Limb (tissue), 2 donors: ENCODE data around the gene GIPC2.
A peak's percentile ranks its signal among the peaks of the same experiment; 100 is the strongest.
"Not testable (repeated sequence)": the region's sequence is repeated elsewhere in the genome, so short reads cannot be mapped to it uniquely, and the experiment has no call there.

Experiments used
- DNase-seq, 2 donors: peaks; one replicate each; pipeline ENCODE4 v3.0.0-alpha.2; 2016; ENCODE audit errors: extremely low spot score in 2 of 2

Gene GIPC2

DNA sequence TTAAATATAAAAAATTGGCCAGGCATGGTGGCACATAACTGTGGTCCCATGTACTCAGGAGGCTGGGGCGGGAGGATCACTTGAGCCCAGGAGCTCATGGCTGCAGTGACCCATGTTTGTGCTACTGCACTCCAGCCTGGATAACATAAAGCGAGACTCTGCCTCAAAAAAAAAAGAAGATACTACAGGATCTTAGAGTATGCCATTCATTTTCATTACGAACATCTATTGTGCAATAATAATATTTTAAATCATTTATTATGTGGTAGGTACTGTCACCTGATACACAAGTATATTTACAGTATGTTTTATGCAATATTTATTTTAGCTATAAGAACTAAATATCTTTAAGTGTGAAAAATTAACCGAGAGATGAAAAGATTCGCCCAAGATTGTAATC, 9.3 kb upstream of the GIPC2 start:
- DNase-seq: no peak

DNA sequence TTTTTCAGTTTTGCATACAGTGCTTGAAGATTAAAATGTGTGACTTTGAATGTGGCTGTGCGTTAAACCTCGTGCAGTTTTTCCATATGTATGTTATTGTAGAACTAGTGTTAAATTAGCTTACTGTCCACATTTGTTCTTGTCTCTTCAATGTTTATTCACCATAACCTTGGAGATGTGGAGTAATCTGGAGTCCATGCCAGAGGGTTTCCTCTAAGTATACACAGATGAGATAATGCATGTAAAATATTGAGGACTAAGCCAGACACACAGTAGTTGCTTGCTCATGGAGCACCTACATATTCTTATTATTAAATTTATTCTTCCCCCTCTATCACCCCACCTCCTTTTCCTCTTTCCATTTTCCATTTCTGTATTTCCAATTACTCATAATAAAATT, 7.7 kb upstream of the GIPC2 start:
- no peak for DNase-seq

- no peak for DNase-seq
Observed at GRCh38 chr1:78038491-78038939, 7.3 kb upstream of the GIPC2 start.

- no peak for DNase-seq
Observed at GRCh38 chr1:78040484-78041089, 5.2 kb upstream of the GIPC2 start.

- no peak for DNase-seq
Observed at GRCh38 chr1:78043436-78043835, 2.3 kb upstream of the GIPC2 start.

DNA sequence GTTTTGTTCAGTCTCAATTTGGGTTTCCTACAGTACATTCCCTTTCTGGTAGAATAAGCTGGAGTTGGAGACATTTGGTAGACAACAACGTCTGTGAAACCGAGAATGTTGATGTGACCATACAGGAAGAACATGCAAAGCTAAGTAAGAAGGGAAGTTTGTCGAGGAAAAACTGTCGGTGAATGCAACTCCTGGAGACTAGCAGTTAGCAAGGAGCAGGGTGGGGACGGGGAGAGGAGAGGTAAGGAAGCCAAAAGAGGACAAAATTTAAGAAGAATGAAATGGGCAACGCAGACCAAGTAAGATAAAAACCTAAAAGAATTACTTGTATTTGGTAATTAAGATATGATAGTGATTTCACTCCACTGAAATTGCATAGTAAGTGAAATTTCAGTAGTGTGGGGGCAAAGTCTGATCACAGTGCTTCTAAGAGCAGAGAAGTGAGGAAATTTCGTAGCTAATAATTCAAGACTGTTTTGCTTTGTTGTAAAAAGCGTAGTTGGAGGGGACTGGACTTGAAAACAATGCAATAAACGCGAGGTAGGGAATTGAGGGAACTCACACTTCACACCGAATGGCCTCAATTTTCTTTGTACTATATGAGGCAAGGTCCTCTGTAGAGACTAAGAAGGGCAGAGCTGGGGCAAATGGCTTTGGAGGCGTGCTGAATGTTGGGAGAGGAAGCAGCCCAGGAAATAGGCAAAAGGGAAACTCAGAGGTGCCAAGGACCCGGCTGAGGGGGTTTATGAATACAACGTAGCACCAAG, 787 bp upstream of the GIPC2 start:
- DNase-seq: no peak

GRCh38 chr1:78045563-78045925, 222 bp upstream of the GIPC2 start:
- DNase-seq: peak in 1 of 2 donors; percentile 40

DNA sequence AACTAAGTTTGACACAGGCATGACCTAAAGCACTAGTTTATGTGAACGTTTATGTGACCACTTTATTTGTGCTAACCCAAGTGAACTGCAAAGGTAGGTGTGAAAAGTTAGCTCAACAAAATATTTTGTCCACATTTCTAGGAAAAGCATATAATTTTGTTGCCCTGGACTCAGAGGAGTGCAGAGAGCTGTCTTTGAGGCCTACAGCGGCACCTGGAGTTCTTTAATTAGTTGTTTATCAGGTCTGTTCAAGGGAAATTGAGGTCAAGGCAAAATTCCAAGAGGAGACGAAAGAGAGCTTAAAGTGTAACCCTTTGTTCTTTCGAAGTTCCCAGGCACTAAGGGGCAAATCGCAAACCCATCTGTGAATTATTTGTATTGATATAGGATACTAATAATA, 1.3 kb downstream of the GIPC2 start:
- DNase-seq: no peak

- DNase-seq: no peak
Observed at GRCh38 chr1:78047631-78048030, 1.9 kb downstream of the GIPC2 start.

GRCh38 chr1:78048446-78048845, 2.7 kb downstream of the GIPC2 start:
- no peak for DNase-seq

DNA sequence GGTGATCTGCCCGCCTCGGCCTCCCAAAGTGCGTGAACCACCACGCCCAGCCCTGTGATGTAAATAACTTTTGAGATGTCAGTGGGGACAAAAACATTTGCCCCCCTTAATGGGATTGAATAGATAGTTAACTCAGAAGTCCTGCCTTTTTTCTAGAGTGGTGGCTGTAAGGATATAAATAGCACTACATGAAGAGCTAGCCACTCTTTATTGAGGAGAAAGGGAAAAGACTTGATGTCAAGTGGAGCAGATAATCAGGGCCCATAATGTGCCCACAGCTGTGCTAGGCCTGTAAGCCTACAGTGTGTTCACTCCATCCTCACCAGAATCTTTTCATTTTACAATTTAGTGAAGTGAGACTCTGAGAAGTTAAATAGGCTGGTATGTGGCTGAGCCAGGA, 3.6 kb downstream of the GIPC2 start:
- DNase-seq: no peak

DNA sequence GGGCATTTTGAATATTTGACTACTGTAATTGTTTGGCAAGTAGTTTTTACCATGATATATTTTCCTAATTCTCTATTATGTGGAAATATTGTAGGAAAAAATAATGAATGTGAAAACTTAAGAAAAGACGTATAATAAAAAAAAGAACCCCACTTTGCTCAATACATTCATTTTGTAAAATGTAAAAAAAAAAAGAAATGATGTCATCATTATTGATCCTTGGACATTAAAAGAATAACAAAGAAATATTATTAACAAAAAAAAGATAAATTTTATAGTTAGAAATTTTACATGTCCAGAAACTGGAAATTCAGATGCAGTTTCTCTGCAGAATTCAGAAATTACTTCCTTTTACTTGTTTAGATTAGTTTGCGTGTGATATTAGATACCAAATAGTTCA, 5.2 kb downstream of the GIPC2 start:
- no peak for DNase-seq

DNA sequence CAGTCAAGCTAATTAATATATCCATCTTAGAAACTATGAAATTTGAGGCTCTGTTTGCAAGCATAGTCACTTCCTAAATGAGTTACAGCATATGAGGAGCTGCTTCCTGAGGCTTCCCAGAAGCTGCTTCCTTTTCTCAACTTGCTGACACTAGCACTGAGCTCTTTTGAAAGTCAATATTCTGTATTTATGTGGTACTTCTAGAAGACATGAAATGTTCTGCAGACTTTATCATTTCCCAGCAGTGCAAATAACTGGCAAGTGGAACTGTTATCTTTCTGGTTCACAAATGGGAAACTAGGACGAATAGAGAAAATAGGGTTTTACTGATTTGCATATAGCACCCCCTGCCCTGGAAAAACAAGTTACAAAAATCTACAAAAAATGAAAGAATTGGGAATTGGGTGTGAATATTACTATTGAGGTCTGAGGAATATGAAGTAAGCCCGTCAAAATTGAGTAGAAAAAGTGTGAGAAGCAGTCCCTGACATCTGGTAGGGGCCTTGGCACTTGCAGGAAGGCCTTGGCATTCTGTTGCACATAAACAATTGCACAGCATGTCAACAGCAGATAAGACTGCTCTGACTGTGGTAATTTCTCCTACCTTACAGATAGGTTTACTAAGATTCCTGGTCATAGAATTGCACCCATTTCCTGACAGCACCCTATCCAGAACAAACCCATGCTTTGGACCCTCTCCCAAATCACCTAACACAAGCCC, 7.1 kb downstream of the GIPC2 start:
- DNase-seq: no peak

GRCh38 chr1:78053498-78053897, 7.7 kb downstream of the GIPC2 start:
- DNase-seq: no peak

DNA sequence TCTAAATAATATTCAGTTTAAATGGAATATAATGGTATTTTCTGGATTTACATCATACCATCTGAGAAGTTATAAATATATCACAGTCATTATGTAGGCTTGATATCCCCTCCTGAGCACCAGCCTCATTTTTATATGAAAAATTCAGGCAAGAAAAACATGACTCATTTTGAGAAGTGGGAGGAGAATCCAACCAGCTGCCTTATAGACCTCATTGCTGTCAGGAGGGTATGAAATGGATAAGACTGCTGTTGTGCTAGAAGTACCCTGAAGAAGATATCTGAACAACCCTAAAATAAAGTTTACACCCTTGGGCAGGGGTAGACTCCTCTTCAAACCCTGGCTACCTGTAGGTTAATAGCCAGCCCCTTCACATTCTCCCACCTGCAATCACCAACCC, 8.8 kb downstream of the GIPC2 start:
- no peak for DNase-seq

GRCh38 chr1:78054972-78055371, 9.2 kb downstream of the GIPC2 start:
- DNase-seq: no peak

GRCh38 chr1:78055565-78056132, 9.9 kb downstream of the GIPC2 start:
- DNase-seq: no peak

DNA sequence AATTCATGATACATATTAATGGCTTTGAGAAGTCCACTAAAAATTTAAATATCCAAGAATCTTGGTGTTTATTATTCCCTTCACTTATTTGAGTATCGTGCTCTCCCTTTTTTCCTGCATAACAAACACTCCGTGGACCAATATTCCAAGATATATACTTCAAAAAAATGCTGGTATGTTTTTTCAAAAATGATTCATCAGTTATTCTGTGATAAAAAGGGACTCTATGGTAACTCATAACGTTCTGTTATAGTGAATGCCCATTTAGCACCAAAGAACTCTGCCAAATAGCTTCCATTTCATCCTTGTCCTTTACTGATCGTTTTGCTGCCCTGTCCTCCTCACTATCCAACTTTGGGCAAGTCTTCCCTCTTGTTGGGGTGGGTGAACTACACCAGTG, 12.9 kb downstream of the GIPC2 start:
- no peak for DNase-seq

DNA sequence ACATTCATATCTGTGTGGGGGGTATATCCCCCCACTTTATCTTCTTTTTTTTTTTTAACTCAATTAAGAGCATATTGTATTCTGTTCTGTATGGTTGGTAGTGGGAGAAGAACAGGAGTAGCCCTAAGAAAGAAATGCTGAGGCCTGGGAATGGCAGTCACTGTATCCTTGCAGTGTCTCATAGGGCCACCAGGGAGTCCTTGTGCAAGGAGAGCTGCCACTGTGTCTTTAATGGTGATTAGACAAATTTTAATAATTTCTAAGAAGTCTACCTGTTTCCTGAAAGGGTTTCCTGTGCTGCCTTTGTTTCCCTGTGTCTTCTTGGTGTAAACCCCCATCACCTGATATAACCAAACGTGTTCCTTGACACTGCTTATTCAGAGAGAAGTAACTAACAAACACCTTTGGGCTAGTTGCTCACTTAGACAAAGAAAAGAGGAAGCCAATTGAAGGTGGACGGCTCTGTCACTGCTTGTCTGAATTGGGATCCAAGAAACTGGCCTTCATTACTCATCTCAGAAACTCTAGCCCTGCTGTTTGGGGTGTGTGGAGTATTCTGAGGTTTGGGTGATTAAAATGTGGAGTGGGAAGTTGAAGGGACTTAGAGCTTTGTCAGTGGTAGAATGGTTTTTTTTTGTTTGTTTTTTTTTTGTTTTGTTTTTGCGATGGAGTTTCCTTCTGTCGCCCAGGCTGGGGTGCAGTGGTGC, 15.2 kb downstream of the GIPC2 start:
- no peak for DNase-seq

- no peak for DNase-seq
Observed at GRCh38 chr1:78061825-78062523, 16.2 kb downstream of the GIPC2 start.

DNA sequence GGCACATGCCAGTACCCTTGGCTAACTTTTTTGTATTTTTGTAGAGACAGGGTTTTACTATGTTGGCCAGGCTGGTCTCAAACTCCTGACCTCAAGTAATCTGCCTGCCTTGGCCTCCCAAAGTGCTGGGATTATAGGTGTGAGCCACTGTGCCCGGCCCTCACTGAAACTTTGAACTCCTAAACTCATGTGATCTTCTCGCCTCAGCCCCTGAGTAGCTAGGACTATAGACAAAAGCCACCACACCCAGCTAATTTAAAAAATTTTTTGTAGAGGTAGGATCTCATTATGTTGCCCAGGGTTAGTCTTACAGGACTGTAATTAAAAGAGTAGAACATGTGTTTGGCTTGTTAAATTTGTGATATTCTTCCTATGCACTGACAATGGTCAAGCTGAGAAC, 19.1 kb downstream of the GIPC2 start:
- DNase-seq: not testable (repeated sequence)
